Prostate gland (tissue), 2 donors: Measurements from ENCODE around the gene PUS1.

Experiments used
- CTCF ChIP-seq, 4 experiments: fragments of 200-600 bp in 2 of 4; fragments of 450-650 bp in 2 of 4; sonication (generic) in 2 of 4; IDR thresholded peaks; 1 replicate in 3 of 4; 2 replicates in 1 of 4; pipeline ENCODE4 v1.5.1; 2016 to 2019; ENCODE audit warnings: antibody characterized with exemption in 4 of 4, mild to moderate bottlenecking in 2 of 4, moderate library complexity in 2 of 4
- POLR2A ChIP-seq: fragments of 450-650 bp; IDR thresholded peaks from one replicate; pipeline ENCODE4 v1.6.1; 2016; ENCODE audit warnings: antibody characterized with exemption, mild to moderate bottlenecking

- TF ChIP-seq CTCF (IDR thresholded peaks at IDR 0.05): no peak
- TF ChIP-seq POLR2A: no peak
These were observed 42.1 kb downstream of the PUS1 start for GRCh38 chr12:131971226-131971625.
